Measurements from ENCODE around the gene KRT77. TPM values are rescaled to one million over a fixed set of nuclear protein-coding genes. Genes with fewer than 3 reads are reported as not detected.

Gene KRT77
- total and polyA plus RNA-seq, 5 experiments from 2014 or later: 0.12 TPM; not detected in 4

- ATAC-seq: no peak
Observed at GRCh38 chr12:52648012-52648550, 55.2 kb downstream of the KRT77 start.

GRCh38 chr12:52647601-52648000 lies 55.7 kb downstream of the KRT77 start:
- peaks cover 0 to 17% (median 0%) of the 10 kb centered on the region in 3 donors for H3K36me3 Mint-ChIP-seq
- ATAC-seq (no peak), DNase-seq (no peak)
- peaks cover 55 to 84% (median 78%) of the 10 kb centered on the region in 4 donors for H3K4me1 Mint-ChIP-seq
- peak overlapping the region; percentile 95 to 100 (median 100) for H3K27ac Mint-ChIP-seq
- POLR2A ChIA-PET: interaction anchor here (0.6 to 1.8 kb wide), 9 partner anchors 9 to 66 kb away, joined by 3 to 7 read pairs (median 3); no protein-coding TSS in a partner anchor
- no peaks in the 10 kb centered on the region for H3K27me3 Mint-ChIP-seq
- peak overlapping the region in 8 of 10 donors; percentile 5 to 91 (median 58) for H3K4me3 Mint-ChIP-seq
- peaks cover 0 to 9% (median 4%) of the 10 kb centered on the region in 9 donors for H3K9me3 Mint-ChIP-seq

More at GRCh38 chr12:52648012-52648550, 55.2 kb downstream of the KRT77 start:
- Mint-ChIP-seq H3K36me3 (peaks cover 0 to 15% (median 0%) of the 10 kb centered on the region in 3 donors), H3K4me1 (peaks cover 53 to 80% (median 73%) of the 10 kb centered on the region in 4 donors), H3K27me3 (no peaks in the 10 kb centered on the region), H3K9me3 (peaks cover 0 to 9% (median 4%) of the 10 kb centered on the region in 9 donors), H3K27ac (peak overlapping the region; percentile 65 to 100 (median 100)), H3K4me3 (peak overlapping the region in 6 of 10 donors; percentile 9 to 91 (median 60))
- POLR2A ChIA-PET: interaction anchor here (0.6 to 1.8 kb wide), 8 partner anchors 9 to 66 kb away, joined by 3 to 7 read pairs (median 4); no protein-coding TSS in a partner anchor
- DNase-seq: no peak

- Mint-ChIP-seq H3K9me3 (peaks cover 0 to 9% (median 4%) of the 10 kb centered on the region in 9 donors), H3K4me3 (peak overlapping the region in 9 of 10 donors; percentile 33 to 91 (median 82)), H3K27me3 (no peaks in the 10 kb centered on the region), H3K4me1 (peaks cover 63 to 90% (median 85%) of the 10 kb centered on the region in 4 donors), H3K27ac (peak overlapping the region; percentile 95 to 100 (median 100)), H3K36me3 (peaks cover 0 to 14% (median 0%) of the 10 kb centered on the region in 3 donors)
- DNase-seq (no peak), ATAC-seq (no peak)
- POLR2A ChIA-PET: interaction anchor here (0.6 to 5.9 kb wide), 6 partner anchors 10 to 67 kb away, joined by 3 to 55 read pairs (median 5); no protein-coding TSS in a partner anchor
Observed at GRCh38 chr12:52646613-52647012, 56.7 kb downstream of the KRT77 start.

- ATAC-seq (no peak), DNase-seq (no peak)
- Mint-ChIP-seq H3K36me3 (peaks cover 0 to 14% (median 0%) of the 10 kb centered on the region in 3 donors), H3K27me3 (no peaks in the 10 kb centered on the region), H3K27ac (peak overlapping the region; percentile 95 to 100 (median 100)), H3K4me3 (peak overlapping the region; percentile 29 to 91 (median 81)), H3K9me3 (peaks cover 0 to 9% (median 4%) of the 10 kb centered on the region in 9 donors), H3K4me1 (peaks cover 66 to 95% (median 91%) of the 10 kb centered on the region in 4 donors)
- POLR2A ChIA-PET: interaction anchor here (1.0 to 5.9 kb wide), 4 partner anchors 12 to 67 kb away, joined by 3 to 55 read pairs (median 29); no protein-coding TSS in a partner anchor
Observed at GRCh38 chr12:52645982-52646381, 57.3 kb downstream of the KRT77 start.

GRCh38 chr12:52645120-52645761 lies 58.1 kb downstream of the KRT77 start:
- peak; percentile 92 for ATAC-seq
- DNase-seq: peak in 9 of 10 donors; percentile 44 to 96 (median 83)
- H3K27me3 Mint-ChIP-seq: no peaks in the 10 kb centered on the region
- H3K4me3 Mint-ChIP-seq: peak overlapping the region; percentile 33 to 91 (median 81)
- H3K4me1 Mint-ChIP-seq: peaks cover 65 to 93% (median 91%) of the 10 kb centered on the region in 4 donors
- peaks cover 0 to 9% (median 4%) of the 10 kb centered on the region in 9 donors for H3K9me3 Mint-ChIP-seq
- peaks cover 0 to 14% (median 0%) of the 10 kb centered on the region in 3 donors for H3K36me3 Mint-ChIP-seq
- POLR2A ChIA-PET: interaction anchor here (0.8 to 5.9 kb wide), 9 partner anchors 11 to 68 kb away, joined by 3 to 55 read pairs (median 5); no protein-coding TSS in a partner anchor
- H3K27ac Mint-ChIP-seq: peak overlapping the region; percentile 95 to 100 (median 100)

GRCh38 chr12:52644078-52644415 lies 59.3 kb downstream of the KRT77 start:
- no peak for ATAC-seq
- Mint-ChIP-seq H3K27me3 (no peaks in the 10 kb centered on the region), H3K36me3 (peaks cover 0 to 14% (median 0%) of the 10 kb centered on the region in 3 donors), H3K9me3 (peaks cover 0 to 9% (median 4%) of the 10 kb centered on the region in 9 donors), H3K4me1 (peaks cover 57 to 87% (median 79%) of the 10 kb centered on the region in 4 donors), H3K4me3 (peak overlapping the region in 6 of 10 donors; percentile 28 to 82 (median 54)), H3K27ac (peak overlapping the region; percentile 95 to 100 (median 100))
- POLR2A ChIA-PET: interaction anchor here (1.5 to 5.9 kb wide), 5 partner anchors 10 to 37 kb away, joined by 5 to 55 read pairs (median 9); no protein-coding TSS in a partner anchor
- DNase-seq: no peak

- Mint-ChIP-seq H3K4me3 (peak overlapping the region in 6 of 10 donors; percentile 23 to 79 (median 58)), H3K4me1 (peaks cover 55 to 81% (median 74%) of the 10 kb centered on the region in 4 donors), H3K9me3 (peaks cover 0 to 9% (median 4%) of the 10 kb centered on the region in 9 donors), H3K27ac (peak overlapping the region; percentile 95 to 100 (median 100)), H3K36me3 (peaks cover 0 to 14% (median 0%) of the 10 kb centered on the region in 3 donors), H3K27me3 (no peaks in the 10 kb centered on the region)
- POLR2A ChIA-PET: interaction anchor here (0.6 to 5.9 kb wide), 9 partner anchors 10 to 591 kb away, joined by 3 to 55 read pairs (median 5); no protein-coding TSS in a partner anchor
- DNase-seq: no peak
- no peak for ATAC-seq
Observed at GRCh38 chr12:52643233-52644077, 59.9 kb downstream of the KRT77 start.

DNA sequence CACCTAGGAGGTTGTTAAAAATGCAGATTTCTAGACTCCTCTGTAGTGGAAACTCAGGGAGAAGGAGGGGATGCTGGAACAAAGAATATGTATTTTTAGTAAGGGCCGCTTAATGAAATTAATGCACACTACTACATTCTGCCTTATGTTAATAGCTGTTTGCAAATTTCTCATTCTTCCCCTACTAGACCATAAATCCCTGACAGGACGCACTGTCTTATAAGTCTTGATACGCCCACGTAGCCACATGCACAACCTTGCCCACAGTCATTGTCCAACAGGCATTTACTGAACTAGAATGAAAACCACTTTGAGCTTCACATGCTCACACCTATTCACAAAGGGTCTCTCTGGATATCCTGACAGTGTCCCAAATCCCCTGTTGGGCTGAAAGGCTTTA lies 61.9 kb downstream of the KRT77 start:
- Mint-ChIP-seq H3K27me3 (no peaks in the 10 kb centered on the region), H3K4me3 (peak overlapping the region in 6 of 10 donors; percentile 29 to 75 (median 55)), H3K9me3 (peaks cover 0 to 9% (median 4%) of the 10 kb centered on the region in 9 donors), H3K36me3 (peaks cover 0 to 7% (median 0%) of the 10 kb centered on the region in 3 donors), H3K27ac (peak overlapping the region in 9 of 10 donors; percentile 38 to 100 (median 100)), H3K4me1 (peaks cover 43 to 69% (median 58%) of the 10 kb centered on the region in 4 donors)
- DNase-seq: no peak
- no peak for ATAC-seq
- POLR2A ChIA-PET: interaction anchor here (1.6 to 5.9 kb wide), 4 partner anchors 8 to 30 kb away, joined by 4 to 55 read pairs (median 29); no protein-coding TSS in a partner anchor

Other genes starting within 250 kb of the KRT77 start
- not detected for gene KRT6C, start 229.7 kb downstream of the KRT77 start, total RNA-seq
- gene KRT6C, start 229.7 kb downstream of the KRT77 start, polyA plus RNA-seq: not detected
- not detected for gene KRT6A, start 210.3 kb downstream of the KRT77 start, total RNA-seq
- gene KRT6A, start 210.3 kb downstream of the KRT77 start, polyA plus RNA-seq: not detected
- not detected for gene KRT5, start 183.1 kb downstream of the KRT77 start, total RNA-seq
- not detected for gene KRT5, start 183.1 kb downstream of the KRT77 start, polyA plus RNA-seq
- not detected for gene KRT71, start 150.4 kb downstream of the KRT77 start, total RNA-seq
- gene KRT71, start 150.4 kb downstream of the KRT77 start, polyA plus RNA-seq: not detected
- under 1 TPM in 1 of 2 experiments, not detected in 1; 0.26 TPM for gene KRT74, start 129.7 kb downstream of the KRT77 start, total RNA-seq
- gene KRT74, start 129.7 kb downstream of the KRT77 start, polyA plus RNA-seq: not detected
- gene KRT72, start 102.1 kb downstream of the KRT77 start, total RNA-seq: 10 to 100 TPM; 11.4 to 11.6 TPM
- gene KRT72, start 102.1 kb downstream of the KRT77 start, polyA plus RNA-seq: under 1 TPM in 2 of 3 donors, not detected in 1; 0.12 to 0.46 TPM
- gene KRT73, start 85.0 kb downstream of the KRT77 start, total RNA-seq: 1 to 10 TPM; 8.5 to 10.0 TPM
- 10 to 100 TPM in 1 of 3 donors, 1 to 10 TPM in 1, under 1 TPM in 1; 0.72 to 10.0 (median 1.8) TPM for gene KRT73, start 85.0 kb downstream of the KRT77 start, polyA plus RNA-seq
- under 1 TPM; 0.62 to 0.77 TPM for gene KRT2, start 51.3 kb downstream of the KRT77 start, total RNA-seq
- 1 to 10 TPM; 1.1 to 3.4 (median 1.2) TPM for gene KRT2, start 51.3 kb downstream of the KRT77 start, polyA plus RNA-seq
- gene KRT1, start 23.1 kb downstream of the KRT77 start, total RNA-seq: not detected
- under 1 TPM in 1 of 3 donors, not detected in 2; 0.31 TPM for gene KRT1, start 23.1 kb downstream of the KRT77 start, polyA plus RNA-seq
- gene KRT76, start 73.8 kb upstream of the KRT77 start, total RNA-seq: not detected
- gene KRT76, start 73.8 kb upstream of the KRT77 start, polyA plus RNA-seq: not detected
- gene KRT3, start 92.6 kb upstream of the KRT77 start, total RNA-seq: not detected
- gene KRT3, start 92.6 kb upstream of the KRT77 start, polyA plus RNA-seq: not detected
- gene KRT4, start 110.6 kb upstream of the KRT77 start, total RNA-seq: not detected
- not detected for gene KRT4, start 110.6 kb upstream of the KRT77 start, polyA plus RNA-seq
- gene KRT79, start 130.8 kb upstream of the KRT77 start, total RNA-seq: not detected
- gene KRT79, start 130.8 kb upstream of the KRT77 start, polyA plus RNA-seq: not detected
- not detected for gene KRT78, start 145.5 kb upstream of the KRT77 start, total RNA-seq
- not detected for gene KRT78, start 145.5 kb upstream of the KRT77 start, polyA plus RNA-seq
- under 1 TPM; 0.52 to 0.66 TPM for gene KRT8, start 201.6 kb upstream of the KRT77 start, total RNA-seq
- not detected for gene KRT8, start 201.6 kb upstream of the KRT77 start, polyA plus RNA-seq
- 10 to 100 TPM in 1 of 2 experiments, 1 to 10 TPM in 1; 9.7 to 10.6 TPM for gene KRT18, start 245.6 kb upstream of the KRT77 start, total RNA-seq
- 1 to 10 TPM; 3.5 to 9.3 (median 9.0) TPM for gene KRT18, start 245.6 kb upstream of the KRT77 start, polyA plus RNA-seq